Measurements from ENCODE around the gene PAFAH2. TPM values are rescaled to one million over a fixed set of nuclear protein-coding genes. Genes with fewer than 3 reads are reported as not detected.

Gene PAFAH2
- total RNA-seq, 4 donors from 2014 or later = 15.7 to 57.8 (median 48.4) TPM

GRCh38 chr1:25977801-25978200 is 20.1 kb downstream of the PAFAH2 start:
- Histone ChIP-seq H3K27ac (no peak overlapping the region), H3K27me3 (no peaks in the 10 kb centered on the region), H3K4me3 (no peak overlapping the region), H3K4me1 (no peaks in the 10 kb centered on the region), H3K9me3 (no peaks in the 10 kb centered on the region), H3K36me3 (peaks cover 0 to 89% (median 0%) of the 10 kb centered on the region in 3 donors)
- no peak for TF ChIP-seq CTCF (IDR thresholded peaks at IDR 0.05)
- no peak for TF ChIP-seq POLR2A (IDR thresholded peaks at IDR 0.05)
- no peak for DNase-seq

- H3K27me3 ChIP-seq = no peaks in the 10 kb centered on the region
- no peak for DNase-seq
- H3K4me3 ChIP-seq = no peak overlapping the region
- peaks cover 0 to 14% (median 2%) of the 10 kb centered on the region in 4 donors for H3K4me1 ChIP-seq
- H3K36me3 ChIP-seq = peaks cover 0 to 86% (median 0%) of the 10 kb centered on the region in 3 donors
- no peaks in the 10 kb centered on the region for H3K9me3 ChIP-seq
- TF ChIP-seq CTCF (IDR thresholded peaks at IDR 0.05) = no peak
- no peak for TF ChIP-seq POLR2A (IDR thresholded peaks at IDR 0.05)
- H3K27ac ChIP-seq = no peak overlapping the region
These were observed 24.1 kb downstream of the PAFAH2 start for GRCh38 chr1:25973610-25974321.

- no peak for DNase-seq
- Histone ChIP-seq H3K36me3 (peaks cover 0 to 84% (median 0%) of the 10 kb centered on the region in 3 donors), H3K27ac (peak overlapping the region; percentile 9 to 74 (median 45))
These were observed 26.1 kb downstream of the PAFAH2 start for GRCh38 chr1:25971811-25972180.

GRCh38 chr1:25971066-25971810 is 26.6 kb downstream of the PAFAH2 start:
- H3K9me3 ChIP-seq = no peaks in the 10 kb centered on the region
- H3K27ac ChIP-seq = peak overlapping the region; percentile 9 to 74 (median 59)
- TF ChIP-seq POLR2A (IDR thresholded peaks at IDR 0.05) = no peak
- no peak for TF ChIP-seq CTCF (IDR thresholded peaks at IDR 0.05)
- peaks cover 0 to 81% (median 0%) of the 10 kb centered on the region in 3 donors for H3K36me3 ChIP-seq
- no peaks in the 10 kb centered on the region for H3K27me3 ChIP-seq
- H3K4me3 ChIP-seq = no peak overlapping the region
- peak in 2 of 3 donors; percentile 22 to 49 for DNase-seq
- peaks cover 0 to 14% (median 2%) of the 10 kb centered on the region in 4 donors for H3K4me1 ChIP-seq

More at GRCh38 chr1:25971811-25972180, 26.1 kb downstream of the PAFAH2 start:
- H3K9me3 ChIP-seq = no peaks in the 10 kb centered on the region
- no peak for TF ChIP-seq POLR2A (IDR thresholded peaks at IDR 0.05)
- TF ChIP-seq CTCF (IDR thresholded peaks at IDR 0.05) = no peak
- H3K4me3 ChIP-seq = no peak overlapping the region
- H3K4me1 ChIP-seq = peaks cover 0 to 14% (median 2%) of the 10 kb centered on the region in 4 donors
- no peaks in the 10 kb centered on the region for H3K27me3 ChIP-seq

GRCh38 chr1:25967308-25967707 is 30.6 kb downstream of the PAFAH2 start:
- peaks cover 0 to 62% (median 0%) of the 10 kb centered on the region in 3 donors for H3K36me3 ChIP-seq
- DNase-seq = no peak
- no peaks in the 10 kb centered on the region for H3K9me3 ChIP-seq
- H3K27ac ChIP-seq = no peak overlapping the region
- peaks cover 0 to 13% (median 2%) of the 10 kb centered on the region in 4 donors for H3K4me1 ChIP-seq
- no peaks in the 10 kb centered on the region for H3K27me3 ChIP-seq
- TF ChIP-seq POLR2A (IDR thresholded peaks at IDR 0.05) = no peak
- TF ChIP-seq CTCF (IDR thresholded peaks at IDR 0.05) = no peak
- H3K4me3 ChIP-seq = no peak overlapping the region

All from Peyer's patch (tissue), 4 donors.